NOMO-1 (cell line): ENCODE results near the gene RNASEH2C.
"Not testable (repeated sequence)": the region's sequence is repeated elsewhere in the genome, so short reads cannot be mapped to it uniquely, and the experiment has no call there.

Experiments used
- DNase-seq, 2 experiments: peaks; one replicate each; lab custom pipeline; 2025; ENCODE audit not compliant: unreplicated experiment in 2 of 2; lab: John Stamatoyannopoulos, UW

RNASEH2C gene

DNA sequence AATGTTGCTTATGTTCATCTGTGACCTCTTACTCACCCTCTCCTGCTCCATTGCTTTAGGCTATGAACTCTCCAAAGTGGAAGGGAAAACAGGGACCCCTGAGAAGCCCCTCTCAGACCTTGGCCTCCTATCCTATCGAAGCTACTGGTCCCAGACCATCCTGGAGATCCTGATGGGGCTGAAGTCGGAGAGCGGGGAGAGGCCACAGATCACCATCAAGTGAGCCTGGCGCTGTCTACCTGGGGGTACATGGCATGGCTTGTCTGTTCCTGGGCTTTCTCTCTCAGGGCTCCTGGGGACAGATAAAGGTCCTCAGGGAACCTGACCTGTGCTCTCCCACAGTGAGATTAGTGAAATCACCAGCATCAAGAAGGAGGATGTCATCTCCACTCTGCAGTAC lies 2.1 kb downstream of the RNASEH2C start:
- DNase-seq: no peak

DNA sequence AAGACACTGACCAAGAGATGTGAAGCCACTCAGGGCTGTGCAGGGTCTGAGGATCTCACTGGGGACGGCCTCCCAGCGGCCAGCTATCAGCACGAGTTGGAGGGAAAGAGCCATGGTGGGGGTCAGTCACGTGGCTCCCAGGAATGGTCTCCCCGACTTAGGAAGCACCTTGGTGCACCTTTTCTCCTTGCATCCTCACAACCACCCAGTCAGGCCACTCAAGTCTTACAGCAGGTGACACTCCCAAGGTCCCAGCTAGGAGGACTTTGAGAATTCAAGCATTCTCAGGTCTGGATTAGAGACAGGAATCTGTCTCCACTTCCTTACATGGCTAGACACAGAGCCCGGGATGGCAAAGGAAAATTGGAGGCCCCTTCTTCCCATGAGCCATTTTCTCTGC lies 2.7 kb downstream of the RNASEH2C start:
- DNase-seq: no peak

DNA sequence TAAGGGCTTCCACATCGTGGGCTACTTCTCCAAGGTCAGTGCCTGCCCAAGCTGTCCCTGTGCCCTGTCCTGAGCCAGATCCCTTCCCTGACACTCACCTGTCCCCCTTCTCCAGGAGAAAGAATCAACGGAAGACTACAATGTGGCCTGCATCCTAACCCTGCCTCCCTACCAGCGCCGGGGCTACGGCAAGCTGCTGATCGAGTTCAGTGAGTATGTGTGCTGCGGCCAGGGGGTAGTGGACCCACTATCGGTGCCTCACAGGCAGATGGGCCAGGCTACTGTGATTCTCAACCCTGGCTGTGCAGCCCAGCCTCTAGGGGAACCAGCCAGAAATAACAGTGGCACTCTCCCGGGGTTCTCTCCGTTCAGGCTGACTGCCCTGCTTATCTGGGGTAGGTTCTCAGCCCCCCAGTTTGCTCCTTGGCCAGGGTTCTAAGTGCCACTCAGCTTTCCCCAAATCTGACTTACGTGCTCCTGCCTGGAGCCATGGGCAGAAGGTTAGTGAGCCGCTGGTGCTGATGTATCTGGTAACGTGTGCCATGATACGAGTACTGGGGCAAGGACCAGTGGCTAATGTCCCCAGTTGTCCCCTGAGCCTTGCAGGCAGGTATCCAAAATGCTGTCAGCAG lies 3.7 kb downstream of the RNASEH2C start:
- no peak for DNase-seq

DNA sequence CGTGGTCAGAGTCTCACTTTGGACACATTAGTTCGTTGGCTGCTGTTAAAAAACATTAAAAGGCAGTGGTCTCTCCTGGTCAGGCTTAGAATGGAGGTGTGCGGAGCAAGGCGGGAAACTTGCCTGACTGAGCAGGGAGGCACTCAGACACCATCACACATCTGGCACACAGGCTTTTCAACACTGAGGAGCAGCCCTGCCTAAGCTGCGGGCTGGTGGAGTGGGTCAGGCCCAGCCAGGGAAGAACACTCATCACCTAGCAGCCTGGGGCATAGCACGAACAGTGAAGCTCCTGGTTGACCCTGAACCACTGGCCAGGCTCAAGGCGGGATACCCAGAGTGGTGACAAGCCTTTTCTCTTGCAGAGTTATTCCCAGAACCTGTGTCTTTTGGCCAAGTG lies 4.3 kb downstream of the RNASEH2C start:
- DNase-seq: no peak

DNA sequence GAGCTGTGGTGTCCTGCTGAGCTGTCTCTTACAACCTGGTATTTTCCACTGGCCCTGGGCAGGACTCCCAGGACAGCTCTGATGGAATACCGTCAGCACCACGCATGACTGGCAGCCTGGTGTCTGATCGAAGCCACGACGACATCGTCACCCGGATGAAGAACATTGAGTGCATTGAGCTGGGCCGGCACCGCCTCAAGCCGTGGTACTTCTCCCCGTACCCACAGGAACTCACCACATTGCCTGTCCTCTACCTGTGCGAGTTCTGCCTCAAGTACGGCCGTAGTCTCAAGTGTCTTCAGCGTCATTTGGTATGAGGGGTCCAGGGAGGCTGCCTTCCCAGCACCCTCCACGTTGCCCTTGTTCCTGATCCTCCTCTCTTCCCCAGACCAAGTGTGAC lies 6.2 kb downstream of the RNASEH2C start:
- DNase-seq: no peak

DNA sequence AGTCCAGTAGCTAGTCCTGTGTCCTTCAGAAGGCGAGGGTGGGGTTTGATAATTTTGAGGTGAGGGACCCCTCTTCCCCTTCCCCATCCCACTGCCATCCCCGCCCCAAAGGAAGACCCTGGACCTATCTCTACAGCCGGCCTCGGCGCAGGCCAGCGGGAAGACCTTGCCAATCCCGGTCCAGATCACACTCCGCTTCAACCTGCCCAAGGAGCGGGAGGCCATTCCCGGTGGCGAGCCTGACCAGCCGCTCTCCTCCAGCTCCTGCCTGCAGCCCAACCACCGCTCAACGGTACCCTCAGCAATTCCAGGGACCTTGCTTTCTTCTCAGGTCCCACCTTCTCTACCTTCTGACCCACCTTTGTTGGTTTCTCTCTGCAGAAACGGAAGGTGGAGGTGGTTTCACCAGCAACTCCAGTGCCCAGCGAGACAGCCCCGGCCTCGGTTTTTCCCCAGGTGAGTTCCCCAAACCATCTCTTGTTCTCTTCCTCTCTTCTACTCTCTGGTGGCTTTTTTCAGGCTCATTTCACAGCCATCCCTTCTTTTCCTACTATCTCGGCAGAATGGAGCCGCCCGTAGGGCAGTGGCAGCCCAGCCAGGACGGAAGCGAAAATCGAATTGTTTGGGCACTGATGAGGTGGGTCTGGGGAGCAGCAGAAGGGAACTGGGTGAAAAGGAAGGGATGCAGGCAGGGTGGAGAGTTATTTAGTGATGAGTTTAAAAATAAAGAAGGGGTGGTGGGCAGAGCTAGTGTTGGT lies 7.2 kb downstream of the RNASEH2C start:
- no peak for DNase-seq

DNA sequence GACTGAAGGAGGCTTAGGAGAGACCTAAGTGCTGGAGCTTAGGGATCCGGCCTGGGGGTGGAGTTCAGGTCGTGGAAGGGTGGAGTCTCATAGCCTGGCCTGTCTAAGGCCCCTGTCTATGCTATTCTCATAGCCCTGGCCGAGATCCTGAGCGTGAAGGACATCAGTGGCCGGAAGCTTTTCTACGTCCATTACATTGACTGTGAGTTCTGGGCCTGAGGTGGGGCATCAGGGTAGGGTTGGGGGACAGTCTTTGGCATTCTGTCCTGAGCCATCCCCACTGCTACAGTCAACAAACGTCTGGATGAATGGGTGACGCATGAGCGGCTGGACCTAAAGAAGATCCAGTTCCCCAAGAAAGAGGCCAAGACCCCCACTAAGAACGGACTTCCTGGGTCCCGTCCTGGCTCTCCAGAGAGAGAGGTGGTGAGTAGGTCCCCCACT lies 7.9 kb downstream of the RNASEH2C start:
- DNase-seq: no peak

DNA sequence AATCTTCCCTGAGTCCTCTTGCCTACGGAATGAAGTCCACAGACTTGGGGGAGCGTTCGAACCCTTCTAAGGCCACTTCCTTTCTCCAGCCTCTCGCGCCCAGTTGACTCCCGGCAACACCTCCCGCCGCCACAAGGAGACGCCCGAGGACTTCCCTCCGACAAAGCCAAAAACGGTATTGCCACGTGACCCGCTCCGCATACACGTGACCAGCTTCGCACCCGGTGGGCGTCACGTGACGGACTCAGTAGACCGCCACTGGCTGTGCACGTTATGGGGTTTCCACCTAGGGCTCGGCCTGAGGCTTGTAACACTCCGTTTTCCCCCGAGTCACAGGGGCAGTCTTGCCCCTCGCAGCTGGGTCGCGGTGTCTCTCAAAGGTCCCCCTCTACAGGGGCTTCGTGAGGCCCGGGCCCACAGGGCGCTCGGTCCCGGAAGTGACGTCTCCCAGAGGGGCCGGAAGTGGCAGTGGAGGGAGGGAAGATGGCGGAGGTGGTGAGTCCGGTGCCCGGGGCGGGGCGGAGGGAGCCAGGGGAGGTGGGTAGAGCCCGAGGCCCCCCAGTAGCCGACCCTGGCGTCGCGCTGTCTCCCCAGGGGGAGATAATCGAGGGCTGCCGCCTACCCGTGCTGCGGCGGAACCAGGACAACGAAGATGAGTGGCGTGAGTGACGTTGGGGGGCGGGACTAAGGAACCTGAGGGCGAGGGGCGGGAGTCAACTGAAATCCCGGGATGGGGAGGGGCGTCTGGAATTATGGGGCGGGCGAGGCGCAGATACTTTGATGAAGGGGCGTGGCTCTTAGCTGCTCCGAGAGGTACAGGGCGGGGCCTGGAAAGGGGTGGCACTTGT lies 8.6 kb downstream of the RNASEH2C start, which contains the start of gene KAT5:
Gene KAT5, plus strand, starts transcription at position 468 of the 848 bp plus-strand sequence. Its CDS starts 16 bp downstream, at position 484.
- peak; percentile 97 to 98 for DNase-seq

DNA sequence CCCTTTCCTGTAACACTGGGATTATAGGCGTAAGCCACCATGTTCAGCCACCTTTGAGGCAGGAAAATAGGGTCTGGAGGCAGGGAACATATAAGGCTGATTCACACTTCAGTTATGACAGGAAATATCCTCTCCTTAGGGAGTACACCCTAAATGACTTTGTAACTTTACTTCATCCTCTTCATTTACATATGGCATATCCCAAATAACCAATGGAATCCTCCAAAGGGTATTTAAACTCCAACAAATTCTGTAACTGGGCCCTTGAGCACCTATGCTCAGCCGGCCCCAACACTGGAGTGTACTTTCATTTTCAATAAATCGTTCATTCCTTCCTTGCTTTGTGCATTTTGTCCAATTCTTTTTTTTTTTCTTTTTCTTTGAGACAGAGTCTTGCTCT lies 10.2 kb downstream of the RNASEH2C start:
- DNase-seq: no peak

DNA sequence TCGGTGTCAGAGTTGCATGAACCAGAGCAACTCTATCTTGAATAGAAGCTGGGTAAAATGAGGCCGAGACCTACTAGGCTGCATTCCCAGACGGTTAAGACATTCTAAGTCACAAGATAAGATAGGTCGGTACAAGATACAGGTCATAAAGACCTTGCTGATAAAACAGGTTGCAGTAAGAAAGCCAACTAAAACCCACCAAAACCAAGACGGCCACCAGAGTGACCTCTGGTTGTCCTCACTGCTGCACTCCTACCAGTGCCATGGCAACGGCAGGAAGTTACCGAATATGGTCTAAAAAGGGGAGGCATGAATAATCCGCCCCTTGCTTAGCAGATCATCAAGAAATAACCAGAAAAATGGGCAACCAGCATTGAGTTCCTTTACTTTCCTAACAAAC lies 10.9 kb downstream of the RNASEH2C start:
- DNase-seq: no peak

DNA sequence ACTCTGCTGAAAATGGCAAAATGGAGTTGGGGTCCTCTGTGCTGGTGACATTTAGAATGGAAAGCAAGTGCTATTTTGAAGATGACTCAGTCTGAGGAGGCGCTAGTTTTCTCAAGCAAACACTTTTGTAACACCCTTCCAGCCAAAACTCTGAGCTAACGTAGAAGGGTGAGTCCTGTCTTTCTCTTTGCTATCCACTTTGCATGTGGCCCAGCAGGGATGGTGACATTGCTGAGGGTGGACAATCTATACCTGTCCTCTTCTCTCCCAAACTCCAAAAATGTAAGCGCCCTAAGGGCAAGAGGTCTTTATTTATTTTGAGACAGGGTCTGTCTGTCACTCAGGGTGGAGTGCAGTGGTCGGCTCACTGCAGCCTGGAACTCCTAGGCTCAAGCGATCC lies 12.1 kb downstream of the RNASEH2C start:
- no peak for DNase-seq

DNA sequence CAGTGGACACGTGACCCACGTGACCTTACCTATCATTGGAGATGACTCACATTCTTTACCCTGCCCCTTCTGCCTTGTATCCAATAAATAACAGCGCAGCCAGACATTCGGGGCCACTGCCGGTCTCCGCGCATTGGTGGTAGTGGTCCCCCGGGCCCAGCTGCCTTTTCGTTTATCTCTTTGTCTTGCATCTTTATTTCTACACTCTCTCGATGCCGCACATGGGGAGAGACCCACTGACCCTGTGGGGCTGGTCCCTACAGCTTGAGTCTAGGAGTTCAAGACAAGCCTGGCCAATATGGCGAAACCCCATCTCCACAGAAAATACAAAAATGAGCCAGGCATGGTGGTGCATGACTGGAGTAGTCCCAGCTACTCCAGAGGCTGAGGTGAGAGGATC lies 13.6 kb downstream of the RNASEH2C start:
- DNase-seq: not testable (repeated sequence)

DNA sequence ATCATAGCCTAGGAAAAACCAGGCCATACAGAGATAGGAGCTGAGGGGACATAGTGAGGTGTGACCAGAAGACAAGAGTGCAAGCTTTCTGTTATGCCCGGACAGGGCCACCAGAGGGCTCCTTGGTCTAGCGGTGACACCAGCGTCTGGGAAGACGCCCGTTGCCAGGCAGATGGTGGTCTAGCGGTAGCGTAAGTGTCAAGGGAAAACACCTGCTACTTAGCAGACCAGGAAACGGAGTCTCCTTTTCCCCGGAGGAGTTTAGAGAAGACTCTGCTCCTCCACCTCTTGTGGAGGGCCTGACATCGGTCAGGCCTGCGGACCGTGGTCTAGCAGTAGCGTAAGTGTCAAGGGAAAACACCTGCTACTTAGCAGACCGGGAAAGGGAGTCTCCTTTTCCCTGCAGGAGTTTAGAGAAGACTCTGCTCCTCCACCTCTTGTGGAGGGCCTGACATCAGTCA lies 14.3 kb downstream of the RNASEH2C start:
- DNase-seq: peak in 1 of 2 experiments; percentile 12

DNA sequence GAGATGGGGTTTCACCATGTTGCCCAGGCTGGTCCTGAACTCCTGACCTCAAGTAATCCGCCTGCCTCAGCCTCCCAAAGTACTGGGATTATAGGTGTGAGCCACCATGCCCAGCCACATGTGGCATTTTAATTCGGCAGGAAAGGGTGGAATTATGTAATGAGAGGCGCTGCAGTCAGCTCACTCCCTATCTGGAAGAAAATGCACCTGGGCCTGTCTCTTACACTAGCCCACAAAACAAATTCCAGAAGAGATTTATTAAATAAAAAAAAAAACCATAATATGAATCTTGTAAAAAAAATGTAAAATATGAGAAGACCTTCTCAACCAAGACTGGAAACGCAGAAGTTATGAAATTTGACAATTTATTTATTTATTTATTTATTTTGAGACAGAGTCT lies 16.8 kb downstream of the RNASEH2C start:
- no peak for DNase-seq

DNA sequence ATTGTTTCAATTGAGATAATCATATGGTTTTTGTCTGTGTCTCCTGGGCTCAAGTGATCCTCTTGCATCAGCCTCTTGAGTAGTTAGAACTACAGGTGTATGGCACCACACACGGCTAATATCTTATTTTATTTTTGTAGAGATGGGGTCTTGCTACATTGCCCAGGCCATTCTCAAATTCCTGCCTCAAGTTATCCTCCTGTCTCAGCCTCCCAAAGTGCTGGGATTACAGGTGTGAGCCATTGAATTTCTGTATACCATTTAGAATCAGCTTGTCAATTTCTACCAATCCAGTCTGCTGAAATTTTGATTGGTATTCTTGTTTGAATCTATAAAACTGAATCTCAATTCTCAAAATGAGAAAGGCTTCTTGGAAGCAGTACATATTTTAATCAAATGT lies 18.9 kb downstream of the RNASEH2C start:
- no peak for DNase-seq

DNA sequence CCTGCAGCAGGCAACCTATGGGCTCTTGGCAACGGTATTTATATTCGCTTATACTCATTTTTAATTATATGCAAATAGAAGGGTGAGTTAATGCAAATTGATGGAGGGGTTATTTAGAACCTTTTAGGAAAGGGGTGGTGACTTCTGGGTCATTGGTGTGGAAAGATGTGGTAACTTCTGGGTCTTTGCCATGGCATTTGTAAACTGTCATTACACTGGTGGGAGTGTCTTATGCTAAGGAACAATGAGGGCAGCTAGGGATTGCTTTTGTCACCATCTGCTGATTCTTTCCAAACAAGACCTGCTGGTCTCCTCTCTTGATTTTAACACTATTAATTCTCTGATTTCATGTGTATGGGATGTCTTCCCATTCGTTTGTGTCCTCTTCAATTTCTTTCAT lies 20.2 kb downstream of the RNASEH2C start:
- DNase-seq: peak in 1 of 2 experiments; percentile 53

DNA sequence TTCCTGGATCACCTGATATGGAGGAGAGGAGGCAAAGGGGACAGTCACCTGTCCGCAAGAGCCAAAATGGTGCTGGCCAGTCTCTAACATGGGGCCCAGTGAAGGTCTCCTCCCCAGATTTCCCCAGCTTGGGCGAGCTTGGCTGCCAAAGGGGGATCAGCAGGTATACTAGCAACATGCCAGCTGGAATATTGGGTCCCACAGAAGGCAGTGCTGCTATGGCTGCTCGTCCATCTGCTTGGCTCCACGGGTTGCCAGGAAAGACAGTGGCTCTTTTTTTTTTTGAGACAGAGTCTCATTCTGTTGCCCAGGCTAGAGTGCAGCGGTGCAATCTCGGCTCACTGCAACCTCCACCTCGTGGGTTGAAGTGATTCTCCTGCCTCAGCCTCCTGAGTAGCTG lies 21.3 kb downstream of the RNASEH2C start:
- no peak for DNase-seq

DNA sequence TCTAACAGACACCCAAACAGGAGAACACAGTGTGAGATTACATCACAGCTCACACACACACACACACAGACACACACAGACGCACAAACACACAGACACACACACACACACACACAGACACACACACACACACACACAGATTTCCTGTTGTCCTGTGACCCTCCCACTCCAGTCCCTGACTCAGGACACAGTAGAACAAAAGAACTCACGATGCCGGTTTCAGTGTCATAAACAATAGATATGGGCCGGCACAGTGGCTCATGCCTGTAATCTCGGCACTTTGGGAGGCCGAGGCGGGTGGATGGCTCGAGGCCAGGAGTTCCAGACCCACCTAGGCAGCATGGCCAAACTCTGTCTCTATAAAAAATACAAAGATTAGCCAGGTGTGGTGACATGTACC lies 22.4 kb downstream of the RNASEH2C start:
- DNase-seq: no peak

DNA sequence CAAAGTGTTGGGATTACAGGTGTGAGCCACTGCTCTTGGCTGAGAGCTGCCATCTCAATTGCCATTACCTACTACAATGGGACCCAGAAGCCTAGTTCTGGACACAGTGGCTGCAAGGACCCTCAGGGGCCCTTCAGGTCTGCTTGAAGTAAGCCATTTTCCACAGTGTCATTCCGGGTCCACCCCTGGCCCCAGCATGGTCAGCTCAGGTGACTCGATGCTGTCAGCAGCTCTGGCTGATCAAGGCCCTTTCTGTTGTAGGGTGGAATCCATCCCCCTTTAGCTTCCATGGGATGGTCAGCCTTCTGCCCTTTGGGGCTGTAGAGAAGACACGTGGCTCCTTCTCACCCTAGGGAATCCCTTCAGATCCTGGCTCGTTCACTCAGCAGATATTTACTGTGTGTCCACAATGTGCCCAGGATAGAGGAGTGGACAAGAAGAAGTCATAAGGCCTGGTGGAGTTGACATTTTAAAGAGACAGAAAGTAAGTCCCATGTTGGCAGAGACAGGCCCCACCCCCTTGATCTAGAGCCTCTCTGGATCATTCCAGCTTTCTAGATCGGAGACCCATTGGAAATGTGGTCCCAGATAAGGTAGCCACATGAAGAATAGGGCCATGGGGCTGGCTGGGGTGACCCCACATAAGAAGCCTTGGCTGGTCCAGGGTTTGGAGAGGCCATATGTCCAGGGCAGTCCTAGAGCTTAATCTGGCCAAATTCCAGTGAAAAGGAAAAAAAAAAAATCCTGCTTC lies 23.6 kb downstream of the RNASEH2C start:
- no peak for DNase-seq

DNA sequence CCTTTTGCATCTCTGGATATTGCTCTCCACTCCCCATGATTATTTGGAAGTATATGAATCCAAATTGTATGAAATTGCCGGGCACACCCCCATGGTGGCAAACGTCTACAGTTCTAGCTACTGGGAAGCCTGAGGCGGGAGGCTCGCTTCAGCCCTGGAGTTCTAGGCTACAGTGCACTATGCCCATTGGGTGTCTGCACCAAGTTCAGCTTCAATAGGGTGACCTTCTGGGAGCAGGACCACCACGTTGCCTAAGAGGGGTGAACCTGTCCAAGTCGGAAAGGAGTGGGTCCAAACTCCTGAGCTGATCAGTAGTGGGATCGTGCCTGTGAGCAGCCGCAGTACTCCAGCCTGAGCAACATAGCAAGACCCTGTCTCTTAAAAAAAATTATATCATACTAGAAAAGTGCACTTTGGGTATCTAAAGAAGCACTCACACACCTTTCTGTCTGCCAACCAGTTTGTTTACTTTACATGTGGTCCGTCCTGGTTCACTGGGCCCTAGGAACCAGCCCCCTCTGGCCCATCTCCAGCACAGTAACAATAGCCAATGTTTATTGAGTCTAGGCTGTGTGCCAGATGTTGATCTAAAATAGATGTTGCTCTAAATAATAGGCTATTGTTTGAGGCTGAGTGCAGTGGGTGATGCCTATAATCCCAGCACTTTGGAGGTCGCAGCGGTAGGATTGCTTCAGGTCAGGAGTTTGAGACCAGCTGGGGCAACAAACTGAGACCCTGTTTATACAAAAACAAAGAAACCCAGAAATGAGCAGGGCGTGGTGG lies 24.9 kb downstream of the RNASEH2C start:
- DNase-seq: no peak
